ENCODE results near the gene HLCS.

- TF ChIP-seq POLR2A (IDR thresholded peaks at IDR 0.05) (no peak), CTCF (IDR thresholded peaks at IDR 0.05) (no peak)
Measured at GRCh38 chr21:36798491-36798890, 168.0 kb downstream of the HLCS start.

Measured in body of pancreas (tissue), 4 donors.